ENCODE measurements around the gene CD274. TPM values are rescaled to one million over a fixed set of nuclear protein-coding genes. Genes with fewer than 3 reads are reported as not detected.

The CD274 gene
- total RNA-seq, 1 donor from 2014 or later, result 21.4 TPM

DNA sequence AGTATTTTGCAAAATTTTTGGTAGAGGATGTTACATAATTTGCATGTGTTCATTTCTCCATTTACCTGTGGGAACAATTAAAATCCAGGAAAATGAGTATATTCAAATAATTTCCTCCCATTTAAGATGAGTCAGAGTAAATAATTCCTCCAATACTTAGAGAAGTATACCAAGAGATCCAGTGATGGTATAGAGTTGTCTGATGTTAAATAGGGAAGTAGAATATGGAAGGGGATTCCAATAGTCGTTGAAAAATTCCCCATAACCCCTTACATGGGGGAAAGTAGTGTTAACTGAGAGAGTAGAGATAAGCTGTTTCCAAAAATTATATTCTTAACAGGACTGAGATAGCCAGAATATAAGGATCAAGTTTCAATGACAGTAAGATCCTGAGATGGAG lies 15.7 kb downstream of the CD274 start:
- Histone ChIP-seq H3K27me3 (ENCODE audit: insufficient read depth, low read length) (no peaks in the 10 kb centered on the region), H3K4me3 (ENCODE audit: insufficient read depth, low read depth, low read length) (no peak overlapping the region), H4K20me1 (ENCODE audit: insufficient read depth, low read length) (no peaks in the 10 kb centered on the region), H3K4me2 (ENCODE audit: low read length) (no peak overlapping the region), H3K9ac (ENCODE audit: low read length) (no peak overlapping the region), H3K36me3 (ENCODE audit: insufficient read depth, low read length) (peaks cover 45% of the 10 kb centered on the region), H3K79me2 (ENCODE audit: insufficient read depth, low read length) (peaks cover 6% of the 10 kb centered on the region), H3K9me3 (ENCODE audit: insufficient read depth, low read depth, low read length) (no peaks in the 10 kb centered on the region), H3K27ac (ENCODE audit: low read depth, low read length) (no peak overlapping the region), H3K4me1 (ENCODE audit: insufficient read depth, low read length) (no peaks in the 10 kb centered on the region), H2AFZ (ENCODE audit: low read depth, low read length) (no peak overlapping the region)
- Mint-ChIP-seq H3K27me3 (ENCODE audit: low read depth, unreplicated experiment) (no peaks in the 10 kb centered on the region), H3K27ac (ENCODE audit: unreplicated experiment) (no peak overlapping the region), H3K4me1 (ENCODE audit: low read depth, unreplicated experiment) (no peaks in the 10 kb centered on the region), H3K4me3 (ENCODE audit: unreplicated experiment) (no peak overlapping the region), H3K9me3 (ENCODE audit: unreplicated experiment) (no peaks in the 10 kb centered on the region), H3K36me3 (ENCODE audit: low read depth, unreplicated experiment) (peaks cover 29% of the 10 kb centered on the region)
- no peak for TF ChIP-seq EZH2 (IDR thresholded peaks at IDR 0.05; ENCODE audit: insufficient read depth, low read length)
- TF ChIP-seq, protein P1, sequence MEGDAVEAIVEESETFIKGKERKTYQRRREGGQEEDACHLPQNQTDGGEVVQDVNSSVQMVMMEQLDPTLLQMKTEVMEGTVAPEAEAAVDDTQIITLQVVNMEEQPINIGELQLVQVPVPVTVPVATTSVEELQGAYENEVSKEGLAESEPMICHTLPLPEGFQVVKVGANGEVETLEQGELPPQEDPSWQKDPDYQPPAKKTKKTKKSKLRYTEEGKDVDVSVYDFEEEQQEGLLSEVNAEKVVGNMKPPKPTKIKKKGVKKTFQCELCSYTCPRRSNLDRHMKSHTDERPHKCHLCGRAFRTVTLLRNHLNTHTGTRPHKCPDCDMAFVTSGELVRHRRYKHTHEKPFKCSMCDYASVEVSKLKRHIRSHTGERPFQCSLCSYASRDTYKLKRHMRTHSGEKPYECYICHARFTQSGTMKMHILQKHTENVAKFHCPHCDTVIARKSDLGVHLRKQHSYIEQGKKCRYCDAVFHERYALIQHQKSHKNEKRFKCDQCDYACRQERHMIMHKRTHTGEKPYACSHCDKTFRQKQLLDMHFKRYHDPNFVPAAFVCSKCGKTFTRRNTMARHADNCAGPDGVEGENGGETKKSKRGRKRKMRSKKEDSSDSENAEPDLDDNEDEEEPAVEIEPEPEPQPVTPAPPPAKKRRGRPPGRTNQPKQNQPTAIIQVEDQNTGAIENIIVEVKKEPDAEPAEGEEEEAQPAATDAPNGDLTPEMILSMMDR (IDR thresholded peaks at IDR 0.05; ENCODE audit: insufficient read depth, low read depth, low read length), result no peak
- no peak for FAIRE-seq
- DNase-seq (ENCODE audit: low read depth), result no peak

DNA sequence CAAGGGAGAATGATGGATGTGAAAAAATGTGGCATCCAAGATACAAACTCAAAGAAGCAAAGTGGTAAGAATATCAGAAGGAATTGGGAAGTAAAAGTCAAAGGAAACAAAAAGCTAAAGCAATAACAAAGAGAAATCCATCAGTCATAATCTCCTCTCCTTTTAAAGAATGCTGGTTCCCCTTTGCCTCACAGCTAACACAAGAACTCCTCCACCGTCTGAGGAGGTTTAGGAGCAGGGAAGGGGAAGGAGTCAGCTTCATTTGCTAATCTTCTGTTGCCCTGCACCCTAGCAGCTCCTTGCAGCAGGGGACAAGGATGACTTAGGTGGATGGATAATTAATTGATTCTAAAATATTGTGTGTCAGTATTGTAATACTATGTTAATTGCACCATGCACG lies 16.4 kb downstream of the CD274 start:
- no peaks in the 10 kb centered on the region for H4K20me1 ChIP-seq (ENCODE audit: insufficient read depth, low read length)
- TF ChIP-seq EZH2 (IDR thresholded peaks at IDR 0.05; ENCODE audit: insufficient read depth, low read length), result no peak
- TF ChIP-seq, protein P1 (IDR thresholded peaks at IDR 0.05; ENCODE audit: insufficient read depth, low read depth, low read length), result no peak
- Mint-ChIP-seq H3K27me3 (ENCODE audit: low read depth, unreplicated experiment) (no peaks in the 10 kb centered on the region), H3K9me3 (ENCODE audit: unreplicated experiment) (no peaks in the 10 kb centered on the region), H3K36me3 (ENCODE audit: low read depth, unreplicated experiment) (peaks cover 29% of the 10 kb centered on the region), H3K4me3 (ENCODE audit: unreplicated experiment) (no peak overlapping the region), H3K4me1 (ENCODE audit: low read depth, unreplicated experiment) (no peaks in the 10 kb centered on the region), H3K27ac (ENCODE audit: unreplicated experiment) (no peak overlapping the region)
- no peak for FAIRE-seq
- no peak overlapping the region for H3K9ac ChIP-seq (ENCODE audit: low read length)
- H3K4me2 ChIP-seq (ENCODE audit: low read length), result no peak overlapping the region
- no peaks in the 10 kb centered on the region for H3K4me1 ChIP-seq (ENCODE audit: insufficient read depth, low read length)
- no peak overlapping the region for H2AFZ ChIP-seq (ENCODE audit: low read depth, low read length)
- no peaks in the 10 kb centered on the region for H3K9me3 ChIP-seq (ENCODE audit: insufficient read depth, low read depth, low read length)
- H3K36me3 ChIP-seq (ENCODE audit: insufficient read depth, low read length), result peaks cover 45% of the 10 kb centered on the region
- no peaks in the 10 kb centered on the region for H3K79me2 ChIP-seq (ENCODE audit: insufficient read depth, low read length)
- H3K4me3 ChIP-seq (ENCODE audit: insufficient read depth, low read depth, low read length), result no peak overlapping the region
- H3K27ac ChIP-seq (ENCODE audit: low read depth, low read length), result no peak overlapping the region
- no peaks in the 10 kb centered on the region for H3K27me3 ChIP-seq (ENCODE audit: insufficient read depth, low read length)
- no peak for DNase-seq (ENCODE audit: low read depth)

DNA sequence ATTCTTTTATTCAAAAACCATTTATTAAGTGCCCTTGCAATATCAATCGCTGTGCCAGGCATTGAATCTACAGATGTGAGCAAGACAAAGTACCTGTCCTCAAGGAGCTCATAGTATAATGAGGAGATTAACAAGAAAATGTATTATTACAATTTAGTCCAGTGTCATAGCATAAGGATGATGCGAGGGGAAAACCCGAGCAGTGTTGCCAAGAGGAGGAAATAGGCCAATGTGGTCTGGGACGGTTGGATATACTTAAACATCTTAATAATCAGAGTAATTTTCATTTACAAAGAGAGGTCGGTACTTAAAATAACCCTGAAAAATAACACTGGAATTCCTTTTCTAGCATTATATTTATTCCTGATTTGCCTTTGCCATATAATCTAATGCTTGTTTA lies 18.5 kb downstream of the CD274 start:
- H3K4me1 ChIP-seq (ENCODE audit: insufficient read depth, low read length), result no peaks in the 10 kb centered on the region
- peaks cover 16% of the 10 kb centered on the region for H3K36me3 Mint-ChIP-seq (ENCODE audit: low read depth, unreplicated experiment)
- H2AFZ ChIP-seq (ENCODE audit: low read depth, low read length), result no peak overlapping the region
- H3K4me3 ChIP-seq (ENCODE audit: insufficient read depth, low read depth, low read length), result no peak overlapping the region
- H3K79me2 ChIP-seq (ENCODE audit: insufficient read depth, low read length), result no peaks in the 10 kb centered on the region
- H3K27ac ChIP-seq (ENCODE audit: low read depth, low read length), result no peak overlapping the region
- no peak for DNase-seq (ENCODE audit: low read depth)
- no peak overlapping the region for H3K9ac ChIP-seq (ENCODE audit: low read length)
- H3K27ac Mint-ChIP-seq (ENCODE audit: unreplicated experiment), result no peak overlapping the region
- H3K4me3 Mint-ChIP-seq (ENCODE audit: unreplicated experiment), result no peak overlapping the region
- no peak for FAIRE-seq
- H3K27me3 ChIP-seq (ENCODE audit: insufficient read depth, low read length), result no peaks in the 10 kb centered on the region
- peaks cover 32% of the 10 kb centered on the region for H3K36me3 ChIP-seq (ENCODE audit: insufficient read depth, low read length)
- H3K4me1 Mint-ChIP-seq (ENCODE audit: low read depth, unreplicated experiment), result no peaks in the 10 kb centered on the region
- no peaks in the 10 kb centered on the region for H3K9me3 Mint-ChIP-seq (ENCODE audit: unreplicated experiment)
- H4K20me1 ChIP-seq (ENCODE audit: insufficient read depth, low read length), result no peaks in the 10 kb centered on the region
- TF ChIP-seq, protein P1 (IDR thresholded peaks at IDR 0.05; ENCODE audit: insufficient read depth, low read depth, low read length), result no peak
- TF ChIP-seq EZH2 (IDR thresholded peaks at IDR 0.05; ENCODE audit: insufficient read depth, low read length), result no peak
- H3K4me2 ChIP-seq (ENCODE audit: low read length), result no peak overlapping the region
- H3K9me3 ChIP-seq (ENCODE audit: insufficient read depth, low read depth, low read length), result no peaks in the 10 kb centered on the region
- no peaks in the 10 kb centered on the region for H3K27me3 Mint-ChIP-seq (ENCODE audit: low read depth, unreplicated experiment)
